ENCODE measurements around the gene CEBPB. TPM values are rescaled to one million over a fixed set of nuclear protein-coding genes. Genes with fewer than 3 reads are reported as not detected.

Gene CEBPB
- total RNA-seq, 1 donor from 2014 or later, result 264 TPM

DNA sequence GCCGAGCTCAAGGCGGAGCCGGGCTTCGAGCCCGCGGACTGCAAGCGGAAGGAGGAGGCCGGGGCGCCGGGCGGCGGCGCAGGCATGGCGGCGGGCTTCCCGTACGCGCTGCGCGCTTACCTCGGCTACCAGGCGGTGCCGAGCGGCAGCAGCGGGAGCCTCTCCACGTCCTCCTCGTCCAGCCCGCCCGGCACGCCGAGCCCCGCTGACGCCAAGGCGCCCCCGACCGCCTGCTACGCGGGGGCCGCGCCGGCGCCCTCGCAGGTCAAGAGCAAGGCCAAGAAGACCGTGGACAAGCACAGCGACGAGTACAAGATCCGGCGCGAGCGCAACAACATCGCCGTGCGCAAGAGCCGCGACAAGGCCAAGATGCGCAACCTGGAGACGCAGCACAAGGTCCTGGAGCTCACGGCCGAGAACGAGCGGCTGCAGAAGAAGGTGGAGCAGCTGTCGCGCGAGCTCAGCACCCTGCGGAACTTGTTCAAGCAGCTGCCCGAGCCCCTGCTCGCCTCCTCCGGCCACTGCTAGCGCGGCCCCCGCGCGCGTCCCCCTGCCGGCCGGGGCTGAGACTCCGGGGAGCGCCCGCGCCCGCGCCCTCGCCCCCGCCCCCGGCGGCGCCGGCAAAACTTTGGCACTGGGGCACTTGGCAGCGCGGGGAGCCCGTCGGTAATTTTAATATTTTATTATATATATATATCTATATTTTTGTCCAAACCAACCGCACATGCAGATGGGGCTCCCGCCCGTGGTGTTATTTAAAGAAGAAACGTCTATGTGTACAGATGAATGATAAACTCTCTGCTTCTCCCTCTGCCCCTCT, 1.1 kb downstream of the CEBPB start:
- Histone ChIP-seq H3K27ac (peak overlapping the region; percentile 100), H3K36me3 (peaks cover 0 to 15% of the 10 kb centered on the region in 2 donors), H3K27me3 (no peaks in the 10 kb centered on the region), H3K9me3 (no peaks in the 10 kb centered on the region), H3K4me1 (peaks cover 52% of the 10 kb centered on the region), H3K4me3 (peak overlapping the region; percentile 88 to 98)
- intact Hi-C loops (cut with DNase I), result loop anchor here (1.0 to 5.0 kb wide), 3 partner anchors 114 to 211 kb away; no protein-coding TSS in a partner anchor
- no peak for DNase-seq (ENCODE audit: extremely low spot score in 2 of 2)
- TF ChIP-seq POLR2A (IDR thresholded peaks at IDR 0.05) (no peak), CTCF (IDR thresholded peaks at IDR 0.05) (peak in 1 of 3 experiments; percentile 17), POLR2AphosphoS5 (IDR thresholded peaks at IDR 0.05; ENCODE audit: insufficient read depth in 1 of 2, low read depth in 1 of 2) (peak in 1 of 2 donors; percentile 62)

- intact Hi-C loops (cut with DNase I), result loop anchor here (5.0 kb wide), 1 partner anchor 210 kb away; no protein-coding TSS in a partner anchor
- H3K36me3 ChIP-seq, result peaks cover 0 to 15% of the 10 kb centered on the region in 2 donors
- H3K4me3 ChIP-seq, result peak overlapping the region; percentile 88 to 98
- TF ChIP-seq POLR2AphosphoS5 (IDR thresholded peaks at IDR 0.05; ENCODE audit: insufficient read depth in 1 of 2, low read depth in 1 of 2) (peak; percentile 10 to 69), CTCF (IDR thresholded peaks at IDR 0.05) (no peak), POLR2A (IDR thresholded peaks at IDR 0.05) (peak in 1 of 2 donors; percentile 33)
- DNase-seq (ENCODE audit: extremely low spot score in 2 of 2), result peak in 1 of 2 donors; percentile 93
- peak overlapping the region; percentile 100 for H3K27ac ChIP-seq
- no peaks in the 10 kb centered on the region for H3K27me3 ChIP-seq
- peaks cover 46% of the 10 kb centered on the region for H3K4me1 ChIP-seq
- H3K9me3 ChIP-seq, result no peaks in the 10 kb centered on the region
Observed at GRCh38 chr20:50192364-50193198, 2.0 kb downstream of the CEBPB start.

DNA sequence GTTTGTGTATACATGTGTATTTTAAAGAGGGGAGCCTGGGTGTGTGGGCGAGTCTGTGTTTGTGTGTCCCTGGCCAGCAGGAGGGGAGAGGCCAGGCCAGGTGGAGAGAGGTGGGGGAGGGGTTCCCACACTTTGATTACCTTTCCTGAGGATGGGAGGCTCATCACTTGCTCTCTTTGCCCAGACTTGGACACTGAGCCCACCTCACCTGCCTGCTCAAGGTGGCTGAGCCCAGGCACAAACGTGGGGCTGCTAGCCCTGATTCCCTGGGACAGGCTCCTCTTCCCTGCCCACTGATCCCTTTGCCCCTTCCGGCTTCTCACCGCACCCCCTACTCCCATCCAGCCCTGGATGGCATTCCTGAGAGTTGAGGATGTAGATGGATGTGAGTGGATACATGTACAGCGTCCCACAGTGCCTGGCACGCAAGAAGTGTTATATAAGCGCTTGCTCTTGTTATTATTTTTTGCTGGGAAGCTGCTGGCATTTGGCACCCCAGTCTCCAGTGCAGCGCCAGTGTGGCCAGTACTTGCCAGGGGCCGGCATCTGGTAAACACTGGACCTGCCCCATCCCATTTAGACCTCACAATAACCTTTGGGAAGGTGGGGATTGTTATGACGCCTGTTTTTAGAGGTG, 2.7 kb downstream of the CEBPB start:
- Histone ChIP-seq H3K27ac (peak overlapping the region; percentile 100), H3K36me3 (peaks cover 0 to 15% of the 10 kb centered on the region in 2 donors), H3K27me3 (no peaks in the 10 kb centered on the region), H3K4me1 (peaks cover 42% of the 10 kb centered on the region), H3K9me3 (no peaks in the 10 kb centered on the region), H3K4me3 (peak overlapping the region; percentile 88 to 98)
- intact Hi-C loops (cut with DNase I), result loop anchor here (5.0 kb wide), 1 partner anchor 209 kb away; no protein-coding TSS in a partner anchor
- TF ChIP-seq POLR2AphosphoS5 (IDR thresholded peaks at IDR 0.05; ENCODE audit: insufficient read depth in 1 of 2, low read depth in 1 of 2) (peak in 1 of 2 donors; percentile 49), POLR2A (IDR thresholded peaks at IDR 0.05) (no peak), CTCF (IDR thresholded peaks at IDR 0.05) (no peak)
- no peak for DNase-seq (ENCODE audit: extremely low spot score in 2 of 2)

DNA sequence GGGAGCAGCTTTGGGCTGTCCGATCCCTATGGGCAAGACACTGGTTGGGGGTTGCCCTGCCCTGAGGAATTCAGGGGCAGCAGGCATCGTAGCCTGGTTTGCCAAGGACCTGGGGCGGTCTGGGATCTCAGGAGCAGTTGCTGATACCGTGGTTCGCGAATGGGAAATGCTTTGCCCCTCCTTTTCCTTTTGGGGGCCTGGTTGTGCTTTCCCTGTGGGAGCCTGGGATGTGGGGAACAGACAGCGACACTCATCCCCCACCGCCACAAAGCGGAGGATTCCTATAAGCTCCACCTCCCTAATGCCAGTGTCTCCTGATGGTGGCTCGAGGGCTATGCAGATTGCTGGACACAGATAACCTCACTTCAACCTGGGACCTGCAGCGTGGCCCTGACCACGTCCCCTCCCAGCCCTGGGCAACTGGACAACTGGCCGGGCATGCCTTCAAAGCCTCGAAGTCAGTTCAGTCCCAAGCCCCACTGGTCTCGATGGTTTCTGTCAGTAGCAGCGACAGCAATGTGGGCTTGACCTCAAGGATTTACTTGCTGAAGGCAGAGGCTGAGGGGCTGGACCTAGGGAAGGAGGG, 3.3 kb downstream of the CEBPB start:
- no peak for TF ChIP-seq CTCF (IDR thresholded peaks at IDR 0.05)
- TF ChIP-seq POLR2A (IDR thresholded peaks at IDR 0.05), result no peak
- peak in 1 of 2 donors; percentile 55 for TF ChIP-seq POLR2AphosphoS5 (IDR thresholded peaks at IDR 0.05; ENCODE audit: insufficient read depth in 1 of 2, low read depth in 1 of 2)

More for the DNA sequence above, 3.3 kb downstream of the CEBPB start:
- Histone ChIP-seq H3K36me3 (peaks cover 0 to 15% of the 10 kb centered on the region in 2 donors), H3K27me3 (no peaks in the 10 kb centered on the region), H3K27ac (peak overlapping the region; percentile 100), H3K4me1 (peaks cover 42% of the 10 kb centered on the region), H3K4me3 (peak overlapping the region; percentile 88 to 98), H3K9me3 (no peaks in the 10 kb centered on the region)
- no peak for DNase-seq (ENCODE audit: extremely low spot score in 2 of 2)
- intact Hi-C loops (cut with DNase I), result loop anchor here (5.0 kb wide), 1 partner anchor 208 kb away; no protein-coding TSS in a partner anchor

All from vagina (tissue), 2 donors.